Smooth muscle cell of the brain vasculature (primary cell): Measurements from ENCODE around the gene RNF41.
A peak's percentile ranks its signal among the peaks of the same experiment; 100 is the strongest.
"Not testable (repeated sequence)": the region's sequence is repeated elsewhere in the genome, so short reads cannot be mapped to it uniquely, and the experiment has no call there.

Source experiments
- DNase-seq: peaks from one replicate; pipeline ENCODE4 v3.0.0-alpha.2; 2012; ENCODE audit warnings: low read depth, low spot score

RNF41 gene

DNA sequence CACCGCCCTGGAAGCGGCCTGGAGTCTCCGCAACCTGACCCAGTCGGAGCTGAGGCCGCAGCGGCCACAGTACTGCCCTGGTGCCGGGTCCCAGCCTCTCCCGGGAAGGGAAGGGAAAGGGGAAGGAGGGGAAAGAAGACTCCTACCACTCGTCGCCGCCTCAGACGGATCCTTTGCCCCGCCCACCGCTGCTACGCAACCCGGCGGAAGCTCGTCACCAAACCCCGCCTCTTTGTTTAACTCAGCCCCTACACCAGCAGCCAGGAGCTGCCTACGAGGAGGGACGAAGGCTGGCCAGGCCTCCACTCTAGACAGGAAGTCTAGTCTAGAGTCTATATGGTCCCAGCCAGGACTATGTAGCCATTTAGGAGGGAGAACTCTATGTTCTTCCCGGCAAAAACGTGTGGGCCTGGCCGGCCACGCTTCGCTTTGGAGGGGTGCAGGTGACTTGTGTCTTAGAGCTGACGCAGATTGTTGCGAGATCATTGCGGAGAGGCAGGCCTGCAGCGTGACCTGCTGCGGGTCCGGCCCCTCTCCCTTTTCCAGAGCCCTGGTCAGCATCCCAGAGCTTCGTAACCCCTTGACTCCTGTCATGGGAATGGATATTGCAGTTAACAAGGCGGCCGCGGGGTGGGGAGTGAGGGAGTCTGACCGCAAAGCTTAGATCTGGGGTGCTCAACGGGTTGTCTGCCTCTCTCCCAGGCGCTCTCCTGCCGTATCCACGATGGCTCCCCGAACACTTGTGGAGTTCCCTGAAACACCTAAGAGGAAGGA lies at the start of gene RNF41:
RNF41 (minus strand) TSS at position 166 of the 774 bp plus-strand sequence. CDS start 7,875 bp downstream, outside the sequence.
- peak; percentile 92 for DNase-seq

DNA sequence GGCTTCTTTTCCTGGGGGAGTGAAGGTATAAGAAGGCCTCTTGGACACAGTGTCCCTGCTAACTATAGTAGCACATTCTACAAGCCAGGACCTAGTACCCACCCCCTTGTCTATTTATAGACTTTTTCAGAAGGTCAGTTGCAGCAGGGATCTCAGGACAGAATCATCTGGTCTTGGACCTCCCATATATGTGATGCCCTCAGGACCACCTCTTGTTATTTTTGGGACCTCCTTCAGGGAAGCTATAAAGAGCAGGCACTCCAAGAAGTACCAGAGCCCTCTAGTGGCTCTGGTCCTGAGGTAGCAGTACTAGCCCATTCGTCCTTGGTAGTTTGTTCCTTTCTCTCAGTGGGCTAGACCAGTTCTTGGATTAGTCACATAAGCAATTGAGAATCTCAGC lies 49.3 kb upstream of the RNF41 start:
- DNase-seq = no peak

DNA sequence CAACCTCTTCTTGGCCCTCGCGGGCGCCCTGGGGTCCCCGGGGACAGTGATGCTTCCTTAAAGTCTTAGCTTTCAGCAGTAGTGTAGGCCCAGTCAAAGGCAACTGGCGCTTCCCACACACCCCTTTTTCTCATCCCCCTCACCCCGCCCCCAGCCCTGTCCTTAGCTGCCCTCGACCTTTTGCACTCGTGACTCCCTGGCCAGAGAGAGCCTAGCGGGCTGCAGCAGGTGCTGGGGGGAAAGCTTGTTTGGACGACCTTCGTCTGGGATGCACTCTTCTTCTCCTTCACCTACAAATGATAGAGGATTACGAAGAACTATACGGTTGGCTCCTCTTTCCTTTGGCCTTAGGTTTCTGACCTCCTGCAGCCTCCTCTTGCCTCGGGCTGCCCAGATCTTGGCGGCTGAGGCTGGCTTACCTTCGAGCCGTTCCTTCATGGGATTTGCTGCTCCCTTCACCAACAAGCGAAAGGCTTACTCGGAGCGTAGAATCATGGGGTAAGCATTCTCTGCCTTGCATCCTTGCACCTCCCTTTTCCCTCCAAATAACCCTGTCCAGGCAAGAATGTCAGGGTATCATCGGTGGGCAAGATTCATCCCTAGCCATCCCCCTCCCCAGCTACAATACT lies 45.8 kb upstream of the RNF41 start:
- no peak for DNase-seq

DNA sequence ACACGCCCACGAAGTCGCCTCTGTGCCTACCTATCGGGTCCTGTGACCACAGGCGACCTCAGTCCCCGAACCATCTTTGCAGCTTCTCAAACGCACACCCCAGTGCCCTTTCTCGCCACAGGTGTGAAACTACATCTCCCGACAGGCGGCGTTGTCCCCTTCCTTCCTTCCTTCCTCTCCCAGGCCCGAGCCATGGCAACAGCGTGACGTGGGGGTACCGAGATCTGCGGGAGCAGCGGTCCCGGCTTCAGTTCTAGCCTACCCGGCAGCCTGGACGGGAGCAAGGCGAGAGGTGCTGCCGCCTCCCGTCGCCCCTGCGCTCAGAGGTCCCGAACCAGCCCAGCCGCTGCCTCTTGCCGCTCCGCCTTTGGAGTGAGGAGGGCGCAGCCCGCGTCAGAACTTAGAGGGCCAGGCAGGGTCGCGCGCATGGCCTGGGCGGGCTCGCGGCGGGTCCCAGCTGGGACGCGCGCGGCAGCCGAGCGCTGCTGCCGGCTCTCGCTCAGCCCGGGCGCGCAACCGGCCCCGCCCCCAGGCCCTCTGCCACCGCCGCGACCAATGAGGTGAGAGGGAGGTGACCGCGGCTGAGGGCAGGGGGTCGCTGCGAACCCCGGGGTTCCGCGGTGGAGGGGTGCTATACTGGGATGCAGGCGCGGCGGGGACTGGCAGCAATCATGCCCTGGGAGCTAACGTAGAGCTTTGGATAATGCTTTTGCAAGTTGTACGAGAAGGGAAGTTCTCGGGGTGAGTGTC lies 45.1 kb upstream of the RNF41 start, which contains the start of gene COQ10A:
COQ10A (plus strand) TSS at position 250 of the 750 bp plus-strand sequence; CDS start at position 427, 177 bp downstream.
- DNase-seq = no peak

DNA sequence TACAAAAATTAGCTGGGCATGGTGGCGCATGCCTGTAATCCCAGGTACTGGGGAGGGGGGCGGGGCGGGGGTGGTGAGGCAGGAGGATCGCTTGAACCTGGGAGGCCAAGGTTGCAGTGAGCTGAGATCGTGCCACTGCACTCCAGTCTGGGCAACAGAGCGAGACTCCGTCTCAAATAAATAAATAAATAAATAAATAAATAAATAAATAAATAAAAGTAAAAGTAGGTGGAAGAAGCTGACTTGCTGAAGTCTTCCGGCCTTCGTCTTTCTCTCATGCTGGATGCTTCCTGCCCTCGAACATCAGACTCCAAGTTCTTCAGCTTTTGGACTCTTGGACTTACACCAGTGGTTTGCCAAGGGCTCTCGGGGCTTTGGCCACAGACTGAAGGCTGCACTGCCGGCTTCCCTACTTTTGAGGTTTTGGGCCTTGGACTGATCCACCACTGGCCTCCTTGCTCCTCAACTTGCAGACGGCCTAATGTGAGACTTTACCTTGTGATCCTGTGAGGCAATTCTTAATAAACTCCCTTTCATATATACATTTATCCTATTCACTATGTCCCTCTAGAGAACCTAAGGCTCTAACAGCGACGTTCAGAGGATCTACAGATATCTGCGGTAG lies 44.5 kb upstream of the RNF41 start:
- not testable (repeated sequence) for DNase-seq

DNA sequence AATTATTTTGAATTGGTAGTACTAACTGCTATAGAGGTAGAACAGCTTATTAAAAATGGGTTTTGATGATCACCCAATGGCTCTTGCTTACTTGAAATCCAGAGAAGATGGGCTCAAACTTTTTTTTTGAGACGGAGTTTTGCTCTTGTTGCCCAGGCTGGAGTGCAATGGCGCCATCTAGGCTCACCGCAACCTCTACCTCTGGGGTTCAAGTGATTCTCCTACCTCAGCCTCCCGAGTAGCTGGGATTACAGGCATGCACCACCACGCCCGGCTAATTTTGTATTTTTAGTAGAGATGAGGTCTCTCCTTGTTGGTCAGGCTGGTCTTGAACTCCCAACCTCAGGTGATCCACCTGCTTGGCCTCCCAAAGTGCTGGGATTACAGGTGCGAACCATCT lies 41.2 kb upstream of the RNF41 start:
- DNase-seq = not testable (repeated sequence)

DNA sequence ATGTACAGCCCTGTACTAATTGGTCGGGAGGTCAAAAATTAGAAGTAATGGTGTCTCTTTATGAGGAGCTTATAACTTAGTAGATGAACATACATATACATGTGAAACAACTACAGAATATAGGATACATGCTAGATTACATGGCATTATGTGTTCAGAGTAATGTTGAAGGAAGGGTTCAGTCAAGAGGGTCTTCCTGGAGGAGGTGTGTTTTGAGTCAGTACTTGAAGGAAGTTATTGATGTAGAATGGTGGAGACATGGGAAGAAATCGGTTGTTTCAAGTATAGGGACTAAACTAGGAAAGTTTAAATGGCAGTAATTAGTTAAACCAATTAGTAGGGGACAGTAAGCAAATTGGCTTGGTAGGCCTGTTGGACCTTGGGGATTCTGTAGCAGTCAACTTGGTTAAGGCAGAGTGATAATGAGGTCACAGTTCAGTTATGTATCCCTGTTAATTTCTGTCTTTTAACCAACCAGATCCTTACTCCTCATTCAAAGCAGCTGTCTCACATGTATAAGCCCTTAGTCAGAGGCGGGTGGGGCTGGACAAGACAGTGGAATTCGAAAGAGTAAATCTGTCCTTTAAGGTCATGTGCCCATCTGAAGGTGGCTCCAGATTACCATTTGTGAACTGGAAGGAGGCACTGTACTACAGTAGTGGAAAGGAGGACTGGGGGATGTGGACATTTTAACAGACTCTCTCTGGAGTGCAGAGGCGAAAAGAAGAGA lies 39.9 kb upstream of the RNF41 start:
- DNase-seq = no peak

DNA sequence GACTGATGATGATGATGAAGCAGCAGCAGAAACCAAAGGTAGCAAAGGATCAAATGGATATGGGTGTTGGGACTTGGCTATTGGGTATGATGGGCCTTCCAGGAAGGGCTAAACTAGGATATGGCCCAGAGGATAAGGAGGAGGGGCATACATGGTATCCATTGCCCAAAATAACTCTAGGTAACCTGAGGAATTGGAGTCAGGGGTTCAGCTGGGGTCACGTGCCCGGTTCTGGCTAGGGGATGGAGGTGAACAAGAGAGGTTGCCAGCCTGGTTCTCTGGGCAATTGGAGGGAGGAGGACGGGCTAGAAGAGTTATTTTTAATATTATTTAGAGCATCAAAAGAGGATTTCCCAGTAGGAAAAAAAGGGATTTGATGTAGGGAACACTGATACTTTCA lies 39.2 kb upstream of the RNF41 start:
- no peak for DNase-seq

DNA sequence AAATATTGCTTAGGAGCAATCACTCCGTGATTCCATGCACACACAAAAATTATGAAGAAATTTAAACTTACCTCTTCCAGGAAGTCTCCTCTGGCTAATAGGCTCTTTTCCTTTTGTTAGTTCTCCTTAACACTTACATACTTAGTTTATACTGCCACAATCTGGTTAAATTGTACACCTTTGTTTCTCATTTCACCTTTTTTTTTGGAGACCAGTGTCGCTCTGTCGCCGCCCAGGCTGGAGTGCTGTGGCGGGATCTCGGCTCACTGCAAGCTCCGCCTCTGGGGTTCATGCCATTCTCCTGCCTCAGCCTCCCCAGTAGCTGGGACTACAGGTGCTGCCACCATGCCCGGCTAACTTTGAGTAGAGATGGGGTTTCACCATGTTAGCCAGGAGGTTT lies 38.7 kb upstream of the RNF41 start:
- DNase-seq = no peak

DNA sequence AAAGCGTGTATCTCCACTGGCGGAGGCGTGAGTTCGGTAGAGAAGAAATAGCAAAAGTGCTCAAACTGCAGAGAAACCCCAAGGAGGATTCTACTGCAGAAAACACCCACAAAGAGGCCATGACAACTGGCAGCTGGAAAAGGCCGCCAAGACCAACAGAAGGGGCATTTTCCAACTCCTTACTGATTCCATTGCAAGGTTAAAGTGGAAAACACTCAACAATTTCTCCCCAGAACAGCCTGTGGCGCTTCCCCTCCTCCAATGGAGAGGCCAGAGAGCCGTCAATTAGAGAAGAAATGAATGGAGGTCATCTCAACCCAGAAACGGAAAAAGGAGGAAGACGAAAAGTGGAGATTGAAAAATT lies 37.1 kb upstream of the RNF41 start:
- DNase-seq = no peak

DNA sequence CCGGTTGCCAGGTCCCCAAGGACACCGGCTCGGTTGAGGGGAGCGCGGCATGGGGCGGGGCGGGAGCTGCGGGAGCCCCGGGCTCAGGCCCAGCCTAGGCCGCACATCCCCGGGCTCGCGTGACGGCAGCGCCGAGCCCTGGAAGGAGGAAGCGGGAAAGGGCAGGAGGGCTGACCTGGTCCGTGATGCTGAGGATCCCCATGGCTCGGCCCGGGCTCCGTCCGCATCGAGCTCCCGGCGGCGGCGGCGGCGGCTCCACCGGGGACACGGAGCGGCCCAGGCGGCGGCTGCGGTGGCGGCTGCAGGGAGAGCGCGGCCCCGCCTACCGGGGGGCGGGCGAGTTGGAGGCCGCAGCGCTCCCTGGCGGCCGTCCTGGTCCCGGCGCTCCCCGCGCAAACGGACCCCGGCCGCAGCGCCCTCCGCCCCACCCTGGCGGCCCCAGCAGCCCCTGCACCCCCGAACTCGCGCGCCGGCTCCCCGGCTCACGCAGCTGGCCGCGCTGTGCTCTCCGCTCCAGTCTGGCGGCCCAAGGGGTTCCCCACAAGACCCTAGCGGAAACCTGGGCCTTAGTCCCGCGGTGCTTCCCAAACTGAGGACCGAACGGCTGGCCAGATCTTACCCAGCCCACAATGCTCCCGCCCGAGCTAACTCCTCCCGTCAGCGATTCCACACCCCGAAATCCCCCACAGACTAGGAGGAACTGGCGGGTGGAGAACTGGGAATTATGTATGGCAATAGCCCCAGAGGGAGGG lies 36.5 kb upstream of the RNF41 start, which contains the start of gene ANKRD52:
ANKRD52 (minus strand) TSS at position 317 of the 752 bp plus-strand sequence; CDS start at position 202, 115 bp downstream.
- no peak for DNase-seq

DNA sequence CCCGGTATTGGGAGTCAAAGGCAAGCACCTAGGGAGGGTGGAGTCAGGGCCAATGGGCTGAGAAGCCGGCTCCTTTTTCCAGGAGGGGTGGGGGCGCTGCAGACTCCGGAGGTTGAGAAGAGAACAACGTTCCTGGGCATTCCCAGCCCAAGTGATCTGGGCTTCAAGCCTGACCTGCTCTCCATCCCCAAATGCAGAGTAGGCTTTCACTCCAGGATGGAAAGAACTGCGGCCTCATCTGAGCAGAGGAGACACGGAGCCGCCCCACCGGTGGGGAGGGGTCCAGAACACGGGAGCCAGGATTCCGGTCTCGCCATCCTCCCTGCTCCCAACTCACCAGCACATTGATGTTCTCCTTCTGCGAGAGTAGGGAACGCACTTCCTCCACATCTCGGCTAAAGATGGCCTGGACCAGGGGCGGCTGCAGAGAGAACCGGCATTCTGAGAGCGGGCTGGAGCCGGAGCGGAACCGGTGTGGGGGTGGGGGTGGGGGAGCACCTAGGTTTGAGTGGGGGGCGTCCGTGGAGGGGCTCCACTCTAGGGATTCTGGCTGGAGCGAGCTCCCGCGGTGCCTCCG lies 35.9 kb upstream of the RNF41 start:
- no peak for DNase-seq

DNA sequence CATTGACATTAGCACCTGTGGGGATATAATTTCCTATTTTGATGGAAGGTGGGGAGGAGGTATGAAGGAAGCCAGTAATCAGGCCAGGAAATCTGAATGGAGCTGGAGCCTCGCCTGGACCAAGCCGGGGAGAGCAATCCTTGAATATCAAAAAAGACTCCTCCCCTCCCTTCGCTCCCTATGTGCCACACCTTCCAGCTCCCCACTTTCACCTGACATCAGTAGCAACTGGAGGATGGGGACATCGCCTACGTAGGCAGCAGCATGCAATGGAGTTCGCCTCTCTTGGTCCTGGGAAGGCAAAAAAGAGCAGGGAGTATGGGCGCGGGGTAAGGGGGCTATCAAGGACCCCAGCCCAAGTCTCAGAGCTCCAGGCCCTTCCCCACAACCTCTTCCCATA lies 35.3 kb upstream of the RNF41 start:
- no peak for DNase-seq

DNA sequence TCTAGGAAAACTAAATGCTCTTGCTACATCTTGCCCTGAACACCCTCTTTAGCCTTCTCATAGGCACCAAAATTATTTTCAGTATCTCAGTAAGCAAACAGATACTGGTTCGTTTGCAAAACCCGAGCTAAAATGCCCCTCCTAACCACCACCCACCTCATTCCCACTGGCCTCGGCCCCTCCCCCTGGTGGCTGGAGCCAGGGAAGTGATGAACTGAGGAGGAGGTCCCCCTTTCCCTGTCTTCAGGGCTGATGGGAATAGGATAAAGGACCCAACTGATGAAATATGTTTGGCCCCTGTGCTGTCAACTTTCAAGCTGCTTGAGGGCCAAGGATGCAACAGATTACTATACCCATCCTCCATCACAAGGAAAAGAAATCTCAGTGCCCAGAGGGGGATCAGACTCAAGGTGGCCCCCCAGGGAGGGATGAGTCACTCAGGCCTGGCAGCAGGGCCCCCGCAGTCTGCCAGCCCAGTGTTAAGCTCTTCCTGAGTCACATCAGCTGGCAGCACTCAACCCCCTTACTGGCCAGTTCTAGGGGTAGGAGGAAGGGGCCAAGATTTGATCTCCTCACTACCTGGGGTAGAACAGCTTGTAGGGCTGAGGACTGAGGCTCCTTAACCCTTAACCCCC lies 34.7 kb upstream of the RNF41 start:
- DNase-seq = no peak

DNA sequence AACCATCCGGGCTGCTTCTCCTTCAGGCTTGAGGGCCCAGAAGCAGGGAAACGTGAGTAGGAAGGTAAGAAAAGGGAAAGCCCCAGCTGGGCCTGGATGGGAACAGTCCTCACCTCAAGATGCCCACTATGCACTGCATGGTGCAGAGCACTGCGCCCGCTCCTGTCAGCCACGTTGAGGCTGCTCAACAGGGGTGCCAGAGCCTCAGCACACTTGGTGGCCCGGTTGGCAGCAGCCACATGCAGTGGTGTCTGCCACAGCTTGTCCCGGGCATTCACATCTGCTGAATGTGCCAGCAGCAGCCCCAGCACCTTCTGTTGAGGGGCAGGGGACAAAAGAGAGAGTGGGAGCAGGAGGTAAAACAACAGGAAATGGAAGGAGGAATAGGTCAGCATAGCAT lies 33.9 kb upstream of the RNF41 start:
- DNase-seq = no peak

DNA sequence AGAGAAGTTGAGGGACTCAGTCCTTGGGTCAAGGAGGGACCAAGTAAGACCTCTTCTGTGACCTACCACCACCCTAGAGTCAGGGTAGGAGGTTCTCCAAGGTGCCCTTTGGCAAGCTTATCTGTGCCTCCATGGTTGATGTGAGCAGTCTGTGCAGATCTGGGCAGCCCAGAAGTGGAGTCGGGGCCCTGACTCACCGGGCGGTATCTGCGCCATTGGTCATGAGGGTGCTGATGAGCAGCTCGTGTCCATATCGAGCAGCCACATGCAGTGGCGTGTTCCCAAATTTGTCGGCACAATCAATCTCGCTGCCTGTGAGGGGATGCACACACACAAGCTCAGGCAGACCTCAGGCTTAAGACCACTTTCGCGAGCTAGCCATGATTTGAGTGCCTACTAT lies 31.4 kb upstream of the RNF41 start:
- DNase-seq = no peak

DNA sequence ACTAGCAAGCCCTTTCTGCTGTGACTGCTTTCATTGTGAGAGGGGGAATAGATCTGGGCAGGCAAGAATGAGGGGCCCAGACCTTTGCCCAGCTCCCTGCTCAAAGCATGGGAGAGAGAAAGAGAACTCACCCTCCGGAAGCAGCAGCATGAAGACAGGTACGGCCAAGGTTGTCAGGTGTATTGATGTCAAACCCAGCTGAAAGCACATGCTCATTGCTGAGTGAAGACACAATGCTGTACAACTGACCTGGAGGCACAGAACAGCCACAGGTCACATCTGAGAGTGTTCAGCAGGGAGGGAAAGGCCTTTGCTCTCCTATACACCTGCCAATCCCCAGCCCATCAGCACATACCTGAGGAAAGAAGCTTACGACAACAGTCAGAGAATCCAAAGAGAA lies 30.9 kb upstream of the RNF41 start:
- no peak for DNase-seq

DNA sequence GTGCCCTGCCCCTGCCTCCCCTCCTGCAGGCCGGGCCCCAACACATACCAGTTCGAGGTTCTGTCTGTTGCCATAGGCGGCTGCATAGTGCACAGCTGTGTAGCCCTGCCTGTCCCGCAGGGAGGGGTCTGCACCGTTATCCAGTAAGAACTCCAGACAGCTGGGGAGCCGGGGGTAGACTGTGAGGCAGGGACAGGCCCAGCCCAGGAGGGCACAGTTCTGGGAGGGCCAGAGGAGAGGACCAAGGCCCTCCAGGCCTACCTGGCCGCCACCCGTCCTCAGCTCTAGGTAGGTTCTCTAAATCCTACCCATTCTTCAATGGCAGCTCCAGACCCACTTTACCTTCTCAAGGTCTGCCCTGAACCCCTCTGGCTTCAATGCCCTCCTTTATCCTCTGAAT lies 27.0 kb upstream of the RNF41 start:
- no peak for DNase-seq

DNA sequence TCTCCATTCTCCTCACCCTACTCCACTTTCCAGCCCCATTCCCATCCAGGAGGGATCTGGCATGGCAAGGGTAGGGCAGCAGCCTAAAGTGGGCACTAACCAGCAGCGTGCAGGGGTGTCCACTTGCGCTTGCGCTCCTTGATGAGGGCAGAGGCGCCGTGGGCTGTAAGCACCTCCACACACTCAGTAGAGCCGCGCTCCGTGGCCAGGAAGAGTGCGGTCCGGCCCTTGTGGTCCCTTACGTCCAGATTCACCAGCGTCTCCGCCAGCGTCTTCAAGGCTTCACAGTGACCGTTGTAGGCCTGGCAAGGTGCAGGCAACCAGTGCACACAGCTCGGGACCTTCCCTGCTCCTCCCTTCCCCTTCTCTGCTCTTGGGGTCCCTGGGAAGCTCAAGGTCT lies 26.2 kb upstream of the RNF41 start:
- DNase-seq = no peak

DNA sequence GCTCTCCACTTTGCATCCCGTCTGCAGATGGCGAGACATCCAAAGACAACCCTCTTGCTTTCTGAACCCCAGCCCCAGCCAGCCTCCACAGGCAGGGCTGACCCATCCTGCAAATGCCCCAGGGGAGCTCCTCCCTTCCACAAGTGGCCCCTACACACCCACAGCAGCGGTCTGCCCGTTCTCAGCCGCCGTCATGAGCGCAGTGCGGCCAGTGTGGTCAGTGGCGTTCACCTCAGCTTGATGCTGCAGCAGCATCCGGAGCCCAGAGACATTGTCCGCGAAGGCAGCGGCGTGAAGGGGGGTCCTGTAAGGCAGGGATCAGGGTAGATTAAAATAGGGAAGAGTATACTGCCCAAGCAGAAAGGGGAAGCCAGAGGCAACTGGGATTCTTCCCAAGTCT lies 22.8 kb upstream of the RNF41 start:
- DNase-seq = no peak
